ENCODE data around the gene ZNF609.

- TF ChIP-seq CTCF (IDR thresholded peaks at IDR 0.05 in 4 of 5, conservative IDR thresholded peaks at IDR 0.05 in 1 of 5): no peak
- TF ChIP-seq POLR2A (IDR thresholded peaks at IDR 0.05): no peak
Observed at GRCh38 chr15:64560501-64560900, 100.1 kb downstream of the ZNF609 start.

Data from gastrocnemius medialis (tissue), 4 donors.